NCI-H446 (cell line): ENCODE data around the gene FOXP2.
"Not testable (repeated sequence)": the region's sequence is repeated elsewhere in the genome, so short reads cannot be mapped to it uniquely, and the experiment has no call there.

ENCODE experiments used
- DNase-seq, 2 experiments: peaks; one replicate each; lab custom pipeline; 2025; lab: John Stamatoyannopoulos, UW

The FOXP2 gene

GRCh38 chr7:114414156-114415063 is at the start of gene FOXP2:
Gene FOXP2, plus strand, starts transcription at chr7:114414815. Its CDS starts 11,697 bp downstream, at chr7:114426512.
- peak; percentile 54 to 82 for DNase-seq

- DNase-seq: no peak
Measured at GRCh38 chr7:114365791-114366190, 48.8 kb upstream of the FOXP2 start.

GRCh38 chr7:114368492-114368891 is 46.1 kb upstream of the FOXP2 start:
- DNase-seq: no peak

GRCh38 chr7:114369294-114369693 is 45.3 kb upstream of the FOXP2 start:
- DNase-seq: no peak

- DNase-seq: no peak
Measured at GRCh38 chr7:114372619-114373018, 42.0 kb upstream of the FOXP2 start.

- no peak for DNase-seq
Measured at GRCh38 chr7:114375907-114376306, 38.7 kb upstream of the FOXP2 start.

- not testable (repeated sequence) for DNase-seq
Measured at GRCh38 chr7:114383946-114384345, 30.7 kb upstream of the FOXP2 start.

GRCh38 chr7:114384346-114384745 is 30.3 kb upstream of the FOXP2 start:
- DNase-seq: not testable (repeated sequence)

GRCh38 chr7:114388021-114388420 is 26.6 kb upstream of the FOXP2 start:
- no peak for DNase-seq

GRCh38 chr7:114392686-114393085 is 21.9 kb upstream of the FOXP2 start:
- no peak for DNase-seq

- no peak for DNase-seq
Measured at GRCh38 chr7:114402876-114403635, 11.6 kb upstream of the FOXP2 start.

GRCh38 chr7:114405427-114405826 is 9.2 kb upstream of the FOXP2 start:
- peak; percentile 20 to 40 for DNase-seq

- DNase-seq: no peak
Measured at GRCh38 chr7:114409750-114410149, 4.9 kb upstream of the FOXP2 start.

- DNase-seq: peak in 1 of 2 experiments; percentile 13
Measured at GRCh38 chr7:114412548-114412947, 2.1 kb upstream of the FOXP2 start.

- DNase-seq: peak in 1 of 2 experiments; percentile 24
Measured at GRCh38 chr7:114413761-114414155, 857 bp upstream of the FOXP2 start.

GRCh38 chr7:114415064-114415989 is 712 bp downstream of the FOXP2 start:
- no peak for DNase-seq

GRCh38 chr7:114416129-114416990 is 1.7 kb downstream of the FOXP2 start:
- DNase-seq: no peak

- no peak for DNase-seq
Measured at GRCh38 chr7:114417290-114417689, 2.7 kb downstream of the FOXP2 start.

- peak; percentile 16 to 37 for DNase-seq
Measured at GRCh38 chr7:114418117-114418516, 3.5 kb downstream of the FOXP2 start.

- no peak for DNase-seq
Measured at GRCh38 chr7:114419441-114420272, 5.0 kb downstream of the FOXP2 start.
